HUDEP-2 (cell line): ENCODE results near the gene PIK3IP1.

Experiments
- DNase-seq, 76 experiments: peaks; one replicate each; lab custom pipeline; 2025; ENCODE audit not compliant: unreplicated experiment in 76 of 76; lab: John Stamatoyannopoulos, UW

Gene PIK3IP1

DNA sequence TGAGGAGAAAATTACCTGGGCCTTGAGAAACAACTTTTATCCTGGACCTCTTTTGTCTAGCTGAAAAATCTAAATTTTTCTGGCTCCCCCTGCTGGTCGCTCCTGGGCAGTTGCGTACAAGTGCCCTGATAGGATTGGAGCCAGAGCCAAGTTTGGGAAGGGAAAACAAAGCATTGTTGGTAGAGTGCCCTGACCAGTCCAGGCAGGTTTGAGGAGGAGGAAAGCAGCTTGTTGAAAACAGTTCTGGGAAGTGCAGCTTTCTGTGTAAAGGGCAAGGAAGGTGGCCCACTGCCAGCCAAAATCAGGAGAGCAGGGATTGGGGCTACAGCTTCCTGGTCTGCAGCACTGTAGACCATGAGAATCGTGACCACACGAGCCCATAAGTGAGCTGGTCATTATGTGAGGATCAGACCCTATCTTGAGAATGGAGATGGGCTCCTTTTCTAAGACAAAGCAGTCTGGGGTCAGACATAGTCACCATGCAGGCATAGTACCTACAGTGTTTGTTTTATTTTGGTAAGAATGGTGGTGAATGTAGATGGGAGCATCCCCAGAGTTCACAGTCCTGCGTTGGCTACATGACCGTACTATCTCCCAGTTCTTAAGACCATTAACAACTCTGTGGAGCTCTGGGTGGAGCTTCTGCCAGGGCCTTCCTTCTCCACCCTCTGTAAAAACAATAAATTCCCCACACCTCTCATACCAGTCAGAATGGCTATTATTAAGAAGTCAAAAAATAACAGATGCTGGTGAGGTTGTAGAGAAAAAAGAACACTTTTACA is 21.3 kb upstream of the PIK3IP1 start:
- DNase-seq, result peak in 43 of 76 experiments; percentile 1 to 63 (median 25)

DNA sequence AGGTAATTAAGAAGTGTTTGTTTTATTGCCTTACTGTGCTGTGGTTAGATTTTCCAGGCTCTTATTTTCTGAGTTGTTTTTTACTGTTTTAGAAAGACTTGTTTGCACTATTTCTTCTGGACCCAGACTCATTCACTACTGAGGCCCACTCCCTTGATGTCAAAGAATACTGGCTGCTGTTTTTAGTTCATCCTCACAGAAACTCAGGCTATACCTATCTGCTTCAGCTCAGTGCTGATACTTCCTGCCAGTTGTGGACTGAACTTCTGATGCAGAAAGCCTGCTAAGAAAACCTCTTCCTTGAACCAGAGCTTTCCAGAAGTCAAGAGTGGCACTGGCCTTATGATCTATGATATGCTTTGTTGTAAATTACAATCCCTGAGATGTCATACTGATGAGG is 15.9 kb upstream of the PIK3IP1 start:
- DNase-seq, result no peak

DNA sequence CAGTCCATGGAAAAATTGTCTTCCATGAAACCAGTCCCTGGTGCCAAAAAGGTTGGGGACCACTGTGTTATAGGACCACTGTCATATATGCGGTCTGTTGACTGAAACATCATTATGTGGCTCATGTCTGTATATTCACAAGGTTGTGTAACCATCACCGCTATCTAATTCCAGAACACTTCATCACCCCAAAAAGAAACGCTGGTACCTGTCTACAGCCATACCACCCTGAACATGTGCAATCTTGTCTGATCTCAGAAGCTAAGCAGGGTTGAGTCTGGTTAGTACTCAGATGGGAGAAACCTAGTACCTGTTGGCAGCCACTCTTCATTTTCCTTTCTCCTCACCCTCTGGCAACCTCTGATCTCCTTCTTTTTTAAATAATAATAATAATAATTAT is 12.9 kb upstream of the PIK3IP1 start:
- DNase-seq, result no peak

DNA sequence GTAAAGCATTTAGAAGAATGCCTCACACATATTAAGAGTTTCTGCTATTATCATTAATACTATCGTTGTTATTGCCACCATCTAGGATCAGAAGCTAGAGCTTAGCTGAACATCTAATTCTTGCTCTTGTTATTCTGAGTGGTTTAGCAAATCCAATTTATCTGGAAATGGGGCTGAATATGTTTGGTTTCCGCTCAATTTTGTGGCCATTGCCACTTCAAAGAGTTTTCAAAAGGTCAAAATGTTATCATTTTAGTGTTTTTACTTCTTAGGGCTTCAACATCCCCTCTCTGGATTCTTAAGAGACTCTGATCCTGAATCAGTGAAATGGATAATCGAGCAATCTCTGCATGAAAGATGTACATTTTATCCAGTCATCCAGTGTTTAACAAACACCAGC is 10.2 kb upstream of the PIK3IP1 start:
- DNase-seq, result no peak

DNA sequence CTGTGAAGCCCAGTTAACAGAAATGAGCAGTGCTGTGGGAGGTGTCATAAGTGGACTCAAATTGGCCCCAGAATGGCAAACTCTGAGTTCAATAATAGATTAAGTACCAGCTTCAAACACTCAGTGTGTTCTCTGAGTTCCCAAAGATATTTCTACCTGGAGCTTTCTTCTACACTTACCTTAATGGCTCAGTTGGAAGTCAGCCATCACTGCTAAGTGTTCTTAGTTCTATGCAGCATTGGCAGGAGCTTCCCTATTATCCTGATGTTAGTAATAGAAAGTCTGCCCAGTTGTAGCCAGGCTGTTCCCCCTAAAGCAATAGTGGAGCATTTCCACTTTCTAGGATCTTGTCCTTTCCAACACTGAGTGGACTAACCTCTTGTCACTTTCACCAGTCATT is 9.7 kb upstream of the PIK3IP1 start:
- no peak for DNase-seq

DNA sequence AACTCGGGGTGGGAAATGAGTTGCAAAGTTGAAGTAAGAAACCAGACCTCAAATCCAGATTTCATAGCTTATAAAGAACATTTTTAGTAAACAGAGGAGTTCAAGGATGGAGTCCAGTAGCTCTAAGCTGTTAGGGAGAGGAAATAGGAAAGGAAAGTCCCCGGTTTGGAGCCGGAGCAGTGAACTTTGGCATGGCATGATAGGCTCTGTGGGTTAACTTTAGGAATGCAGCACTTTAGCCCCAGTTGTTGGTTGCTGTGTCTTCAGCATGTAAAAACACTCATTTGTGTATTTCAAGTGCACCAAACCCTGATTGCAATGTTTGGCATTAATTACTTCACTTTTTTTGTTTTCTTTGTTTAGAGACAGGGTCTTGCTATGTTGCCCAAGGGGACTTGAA is 8.6 kb upstream of the PIK3IP1 start:
- DNase-seq, result no peak

DNA sequence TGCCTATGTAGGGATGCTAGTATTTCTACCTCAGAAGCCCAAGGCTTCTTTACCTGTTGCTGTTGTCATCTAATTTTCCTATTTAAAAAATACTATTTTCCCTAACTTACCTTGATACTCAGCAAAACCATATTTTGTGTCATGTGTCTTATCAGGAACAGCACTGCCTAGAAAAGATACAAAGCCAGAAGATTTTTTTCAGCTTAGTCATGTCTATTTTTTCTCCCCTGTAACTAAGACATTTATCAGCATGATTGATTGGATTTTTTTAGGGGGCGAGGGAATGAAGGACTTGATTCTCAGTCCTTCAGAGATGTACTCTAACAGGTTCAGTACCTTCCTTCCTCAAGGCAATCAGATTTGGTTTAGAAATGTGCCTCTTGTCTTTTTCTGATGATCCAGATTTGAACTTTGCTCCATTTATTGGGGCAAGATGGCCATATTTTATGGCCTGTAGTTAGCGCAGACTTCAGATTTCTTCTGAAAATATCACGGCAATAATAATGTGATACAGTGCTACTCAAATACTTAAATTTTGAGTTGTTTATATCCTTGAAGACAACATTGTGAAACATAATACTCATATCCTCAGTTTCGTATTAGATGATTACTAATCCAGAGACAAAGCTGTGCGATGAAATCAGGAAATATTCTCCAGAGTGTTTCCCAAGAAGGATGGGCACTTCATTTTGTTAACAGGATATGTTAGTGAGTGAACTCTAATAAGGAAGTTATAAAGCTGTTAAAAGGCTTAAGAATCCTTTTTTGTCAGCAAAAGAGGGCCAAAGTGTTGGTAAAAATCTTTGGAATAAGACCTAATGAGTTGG is 3.8 kb upstream of the PIK3IP1 start:
- no peak for DNase-seq

DNA sequence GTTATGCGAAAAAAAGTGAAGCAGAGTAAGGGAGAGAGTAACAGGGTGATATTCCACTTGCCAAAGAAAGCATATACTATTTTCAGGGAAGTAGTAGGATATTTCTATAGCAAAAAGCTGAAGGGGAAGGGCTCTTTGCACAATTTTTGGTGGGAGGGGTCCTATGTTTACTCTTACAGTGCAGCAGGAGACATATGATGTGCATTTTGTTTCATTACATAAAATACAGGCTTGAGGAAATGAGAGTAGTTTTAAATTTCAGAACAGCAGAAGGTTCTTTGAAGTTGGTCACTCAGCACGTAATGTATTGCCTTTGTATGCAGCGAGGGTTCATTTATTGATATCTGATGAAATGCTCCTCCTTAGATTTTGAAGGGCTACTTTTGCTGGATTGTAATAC is 3.1 kb upstream of the PIK3IP1 start:
- no peak for DNase-seq

DNA sequence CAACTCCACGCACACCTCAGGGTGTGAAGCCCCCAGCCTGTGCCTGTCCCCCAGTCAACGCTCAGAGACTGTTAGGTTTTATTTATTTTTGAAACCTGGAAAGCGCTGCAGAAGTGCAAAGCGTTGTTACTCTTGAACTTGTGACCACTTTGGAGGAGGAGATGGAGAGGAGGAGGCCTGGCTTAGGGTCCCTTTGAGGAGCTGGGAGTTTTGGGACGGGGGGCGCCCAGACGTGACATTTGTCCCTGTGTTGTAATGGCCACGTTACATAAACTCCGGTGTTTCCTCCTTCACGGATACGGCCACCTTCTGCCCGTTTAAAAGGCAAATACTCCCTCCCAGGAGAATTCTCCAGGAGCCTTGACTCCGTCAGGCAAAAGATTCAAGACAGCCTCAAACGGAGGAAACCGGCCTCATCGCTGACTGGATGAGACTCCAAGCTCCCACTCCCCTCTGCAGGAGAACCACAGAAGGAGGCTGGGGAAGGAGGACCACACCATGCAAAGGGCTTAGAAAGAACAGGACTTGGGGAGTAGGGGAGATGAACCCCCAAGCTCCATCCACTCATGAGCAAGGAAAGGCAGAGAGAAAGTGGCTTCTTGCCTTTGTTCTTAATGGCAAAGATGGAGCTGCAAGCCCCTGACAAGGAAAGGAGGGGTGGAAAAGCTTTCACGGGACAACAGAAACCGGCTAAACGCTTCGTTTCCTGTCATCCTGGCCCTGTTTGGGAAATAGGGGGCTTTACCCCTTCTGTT is 630 bp downstream of the PIK3IP1 start:
- DNase-seq, result peak in 14 of 76 experiments; percentile 4 to 49 (median 28)

DNA sequence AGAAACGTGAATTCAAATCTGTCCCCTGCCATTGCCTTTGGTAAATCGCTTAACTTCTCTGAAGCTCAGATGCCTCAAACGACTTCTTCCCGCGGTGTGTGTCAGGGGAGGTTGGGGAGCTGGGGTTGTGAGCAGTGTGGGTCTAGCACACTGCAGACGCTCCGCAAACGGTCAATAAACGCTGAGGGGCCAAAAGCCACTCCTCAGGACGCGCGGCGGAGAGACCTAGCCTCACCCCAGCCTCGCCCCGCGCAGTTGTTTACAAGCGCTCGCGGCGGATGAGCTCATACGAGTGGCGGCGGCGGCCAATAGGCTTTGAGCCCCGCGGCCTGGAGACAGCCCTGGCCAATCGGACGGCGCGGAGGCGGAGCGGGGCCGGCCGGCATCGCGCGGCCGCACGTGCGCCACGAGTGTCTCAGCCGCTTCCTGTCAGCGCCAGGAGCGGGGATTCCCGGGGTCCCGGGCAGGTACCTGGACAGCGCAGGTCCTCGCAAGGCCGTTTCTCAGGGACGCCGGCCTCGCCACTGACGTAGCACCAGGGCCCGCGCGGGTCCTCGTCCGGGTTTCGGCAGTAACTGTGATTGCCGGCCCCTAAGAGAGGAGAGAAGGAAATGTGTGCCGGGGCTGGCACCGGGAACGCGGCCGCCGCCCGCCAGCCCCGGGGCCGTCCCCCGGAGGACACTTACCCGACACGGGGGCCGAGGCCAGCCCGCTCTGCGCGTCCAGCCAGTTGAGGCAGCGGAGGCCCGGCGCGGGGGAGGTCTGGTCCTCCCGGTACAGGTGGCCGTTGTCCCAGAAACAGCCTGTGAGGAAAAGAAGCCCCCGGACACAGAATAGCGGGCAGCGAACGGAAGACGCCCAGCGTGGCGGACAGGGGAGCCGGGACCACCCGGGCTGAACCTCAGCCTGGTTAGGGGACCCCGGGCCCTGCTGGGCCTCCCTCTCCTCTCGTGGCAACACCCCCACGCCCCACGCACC is 1.5 kb downstream of the PIK3IP1 start:
- DNase-seq, result peak in 73 of 76 experiments; percentile 15 to 91 (median 78)

DNA sequence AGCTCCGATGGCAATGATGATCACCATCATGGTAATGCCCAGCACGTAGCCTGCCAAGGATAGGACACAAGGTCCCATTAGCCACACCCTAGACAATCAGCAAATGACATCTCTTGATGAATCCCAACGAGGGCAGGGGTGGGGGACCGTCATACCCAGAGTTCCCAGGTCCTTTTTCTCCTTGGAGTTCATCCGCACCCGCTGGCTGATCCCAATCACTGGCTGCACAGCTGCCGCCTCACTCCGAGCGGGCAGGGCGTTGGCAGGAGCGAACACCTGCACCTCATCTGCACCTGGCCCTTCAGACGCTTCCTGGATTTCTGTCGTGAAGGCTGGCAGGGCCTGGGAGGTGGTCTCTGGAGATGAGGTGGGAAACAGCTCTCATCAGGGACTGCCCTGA is 2.9 kb downstream of the PIK3IP1 start:
- no peak for DNase-seq

DNA sequence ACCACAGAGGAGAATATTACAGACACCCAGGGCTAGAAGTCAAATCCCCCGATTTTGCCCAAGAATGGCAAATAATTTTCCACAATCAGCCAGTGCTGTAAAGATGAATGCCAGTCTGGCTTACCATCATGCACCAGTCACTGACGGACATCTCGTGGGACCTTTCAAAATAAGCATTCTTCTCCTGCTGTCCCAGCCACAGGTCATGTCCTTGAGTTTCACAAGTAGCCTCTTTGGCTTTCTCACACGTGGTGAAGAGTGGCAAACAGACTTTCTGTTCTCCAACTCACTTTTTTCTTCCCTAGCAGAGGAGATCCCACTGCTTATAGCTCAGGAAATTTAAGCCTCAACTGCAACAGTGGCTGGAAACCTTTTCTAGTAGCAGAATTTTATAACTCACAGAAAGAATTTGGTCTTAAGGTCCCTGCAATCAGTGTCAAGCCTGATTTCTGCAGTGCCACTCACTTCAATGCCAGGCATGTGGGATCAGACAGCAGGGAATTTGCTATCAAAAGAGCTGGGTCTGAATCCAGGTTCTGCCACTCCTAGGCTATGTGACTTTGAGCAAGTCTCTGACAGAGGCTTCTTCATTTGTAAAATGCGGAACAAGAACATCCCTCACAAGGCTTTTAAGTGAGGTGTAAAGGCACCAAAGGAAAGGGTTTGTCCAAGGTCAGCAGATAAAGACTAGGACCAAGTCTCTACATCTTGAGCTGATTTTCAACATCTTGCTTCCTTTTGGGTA is 3.6 kb downstream of the PIK3IP1 start:
- DNase-seq, result no peak

DNA sequence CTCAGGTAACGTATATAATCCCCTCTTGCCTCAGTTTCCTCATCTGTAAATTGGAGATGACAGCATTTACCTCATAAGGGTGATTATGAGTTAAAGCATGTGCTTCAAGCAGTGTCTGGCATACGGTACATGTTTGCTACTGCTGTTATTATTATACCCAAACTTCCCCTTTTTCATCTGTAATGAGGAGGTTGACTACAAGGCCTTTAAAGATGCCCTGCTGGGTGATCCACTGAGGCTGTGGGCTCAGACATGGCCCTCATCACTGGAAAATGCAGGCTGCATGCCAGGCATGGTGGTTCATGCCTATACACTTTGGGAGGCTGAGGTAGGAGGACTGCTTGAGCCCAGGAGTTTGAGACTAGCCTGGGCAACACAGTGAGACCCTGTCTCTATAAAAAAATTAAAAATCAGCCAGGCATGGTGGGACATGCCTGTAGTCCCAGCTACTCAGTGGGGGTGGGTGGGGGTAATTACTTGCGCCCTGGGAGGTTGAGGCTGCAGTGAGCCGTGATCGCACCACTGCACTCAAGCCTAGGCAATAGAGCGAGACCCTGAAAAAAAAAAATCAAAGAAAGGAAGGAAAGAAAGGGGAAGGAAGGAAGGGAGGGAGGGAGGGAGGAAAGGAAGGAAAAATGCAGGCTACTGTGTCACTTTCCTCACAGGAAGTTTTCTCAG is 4.3 kb downstream of the PIK3IP1 start:
- DNase-seq, result no peak

DNA sequence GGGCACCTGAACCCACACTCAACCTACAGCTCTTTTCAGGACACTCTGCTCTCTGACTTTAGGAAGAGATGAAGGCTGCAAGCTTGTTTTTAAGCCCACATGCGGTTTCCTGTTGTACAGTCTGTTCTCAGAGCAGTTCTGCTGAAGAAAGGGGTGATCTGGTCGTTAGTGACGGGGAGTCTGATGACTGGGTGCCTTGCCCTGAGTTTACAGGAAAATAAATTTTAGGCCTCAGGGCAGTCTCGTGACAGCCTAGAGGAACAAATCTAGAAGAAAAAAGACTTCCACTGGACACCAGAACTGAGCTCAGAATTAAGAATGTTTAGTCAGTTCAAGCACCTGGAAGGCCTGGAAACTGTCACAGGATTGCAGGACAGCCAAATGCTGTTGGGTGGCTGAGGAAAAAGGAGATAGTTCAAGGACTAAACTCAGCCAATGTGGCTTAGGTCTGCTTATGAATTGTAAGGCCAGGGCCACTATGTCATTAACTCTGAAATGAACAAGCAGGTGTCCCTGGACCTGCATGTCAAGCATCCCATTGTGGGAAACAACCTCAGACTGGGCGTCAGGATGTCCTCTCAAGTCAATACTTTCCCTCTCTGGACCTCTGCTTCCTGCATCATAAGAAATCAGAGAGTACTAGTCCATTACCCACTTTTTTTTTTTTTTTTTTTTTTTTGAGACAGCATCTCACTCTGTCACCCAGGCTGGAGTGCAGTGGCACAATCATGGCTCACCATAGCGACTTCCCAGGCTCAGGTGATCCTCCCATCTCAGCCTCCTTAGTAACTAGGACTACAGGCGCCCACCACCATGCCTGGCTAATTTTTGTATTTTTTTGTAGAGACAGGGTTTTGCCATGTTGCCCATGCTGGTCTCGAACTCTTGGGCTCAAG is 5.7 kb downstream of the PIK3IP1 start:
- DNase-seq, result no peak

DNA sequence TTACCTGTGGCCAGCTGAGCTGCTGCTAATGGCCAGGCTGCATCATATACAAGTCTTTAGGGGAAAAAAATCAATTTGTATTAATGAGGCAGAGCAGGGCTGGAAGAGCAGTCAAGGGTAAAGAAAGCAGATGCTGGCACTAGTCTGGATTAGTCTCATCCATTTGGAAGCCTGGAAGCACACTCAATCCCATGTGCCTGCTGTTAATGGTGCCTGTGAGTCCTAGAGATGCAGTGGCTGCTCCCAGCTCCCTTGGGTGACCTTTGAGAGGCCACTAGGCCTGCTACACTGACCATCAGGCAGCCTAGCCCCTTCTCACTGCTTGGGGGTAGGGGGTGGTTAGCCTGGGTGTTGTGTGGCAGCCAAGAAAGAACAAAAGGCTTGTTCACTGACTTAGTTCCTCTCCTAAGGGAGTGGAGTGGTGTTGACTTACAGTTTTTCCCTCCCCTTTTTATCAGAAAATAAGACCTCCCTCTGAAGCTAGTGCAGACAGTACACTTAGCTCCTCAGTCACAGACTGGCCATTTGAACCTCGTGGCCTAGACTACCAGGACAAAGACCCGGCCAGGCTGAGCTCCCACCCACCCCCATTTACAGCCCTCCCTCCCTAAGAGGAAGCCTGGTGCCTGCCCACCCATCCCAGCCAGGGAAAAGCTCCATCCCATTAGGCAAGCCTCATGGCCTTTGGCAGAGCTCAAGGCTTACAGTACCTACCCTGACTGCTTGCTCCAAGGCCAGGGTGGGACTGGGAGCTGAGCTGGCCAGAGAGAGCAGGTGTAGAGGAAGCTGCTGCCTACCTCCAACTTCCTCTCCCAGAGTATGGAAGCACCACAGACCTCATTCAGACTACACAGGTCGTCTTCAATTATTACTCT is 7.8 kb downstream of the PIK3IP1 start:
- no peak for DNase-seq

DNA sequence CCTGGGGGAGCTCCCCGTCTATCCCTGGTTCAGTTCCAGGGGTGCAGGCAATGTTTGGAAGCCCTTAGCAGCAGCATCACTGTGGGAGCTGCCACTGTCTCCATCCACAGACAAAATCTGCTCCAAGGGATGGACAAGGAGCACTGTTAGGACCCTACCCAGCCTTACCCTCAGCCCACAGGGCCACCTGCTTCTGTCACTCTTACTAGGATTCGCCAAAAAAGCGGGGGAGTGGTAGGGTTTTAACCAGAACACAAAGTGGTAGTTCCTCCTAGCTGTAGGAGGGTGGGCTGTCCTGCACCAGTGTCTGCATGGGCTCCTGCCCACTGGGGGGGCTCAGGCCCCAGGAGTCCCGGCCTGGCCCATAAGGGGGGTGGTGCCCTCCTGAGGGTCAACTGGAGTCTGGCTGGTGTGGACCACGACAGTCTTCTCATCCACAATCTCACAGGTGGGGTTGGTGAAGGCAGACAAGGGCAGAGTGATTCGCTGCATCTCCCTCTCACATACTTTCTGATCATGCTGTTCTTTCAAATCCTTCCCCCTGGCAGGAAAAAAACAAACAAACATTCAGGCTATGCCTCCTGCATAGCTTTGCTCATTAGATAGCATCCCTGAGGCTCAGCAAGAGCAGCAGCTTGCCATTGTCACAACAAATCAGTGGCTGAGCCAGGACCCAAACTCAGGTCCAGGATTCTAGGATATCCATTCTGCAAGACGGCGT is 9.4 kb downstream of the PIK3IP1 start:
- no peak for DNase-seq
